DLD1 (cell line): ENCODE data around the gene GAPT.

ENCODE experiments used
- in situ Hi-C: cut with HindIII; loops from 2 replicates; pipeline ENCODE4 v1.10.0; 2017; ENCODE audit warnings: low sequenced_read_pairs

GAPT gene

GRCh38 chr5:58491216-58491892 is at the start of gene GAPT:
Gene GAPT (plus strand): TSS chr5:58491435. CDS start chr5:58494537, 3,102 bp downstream.
- in situ Hi-C loops, result no loop called here

- in situ Hi-C loops, result no loop called here
Measured at GRCh38 chr5:58444805-58445204, 46.4 kb upstream of the GAPT start.

GRCh38 chr5:58446024-58446423 is 45.2 kb upstream of the GAPT start:
- in situ Hi-C loops, result no loop called here

- in situ Hi-C loops, result no loop called here
Measured at GRCh38 chr5:58447226-58447625, 44.0 kb upstream of the GAPT start.

GRCh38 chr5:58450018-58450417 is 41.2 kb upstream of the GAPT start:
- in situ Hi-C loops, result loop anchor here (10.0 to 25.0 kb wide), 3 partner anchors 663 to 1138 kb away; no protein-coding TSS in a partner anchor

- in situ Hi-C loops, result loop anchor here (10.0 to 25.0 kb wide), 3 partner anchors 664 to 1139 kb away; no protein-coding TSS in a partner anchor
Measured at GRCh38 chr5:58450811-58451629, 40.2 kb upstream of the GAPT start.

GRCh38 chr5:58451732-58452565 is 39.3 kb upstream of the GAPT start:
- in situ Hi-C loops, result loop anchor here (10.0 to 25.0 kb wide), 3 partner anchors 665 to 1140 kb away; no protein-coding TSS in a partner anchor

- in situ Hi-C loops, result loop anchor here (10.0 to 25.0 kb wide), 3 partner anchors 665 to 1140 kb away; no protein-coding TSS in a partner anchor
Measured at GRCh38 chr5:58452566-58453258, 38.5 kb upstream of the GAPT start.

- in situ Hi-C loops, result loop anchor here (10.0 to 25.0 kb wide), 3 partner anchors 666 to 1141 kb away; no protein-coding TSS in a partner anchor
Measured at GRCh38 chr5:58453306-58453705, 37.9 kb upstream of the GAPT start.

- in situ Hi-C loops, result loop anchor here (10.0 to 25.0 kb wide), 3 partner anchors 667 to 1142 kb away; no protein-coding TSS in a partner anchor
Measured at GRCh38 chr5:58454025-58454424, 37.2 kb upstream of the GAPT start.

- in situ Hi-C loops, result loop anchor here (10.0 to 25.0 kb wide), 3 partner anchors 668 to 1143 kb away; no protein-coding TSS in a partner anchor
Measured at GRCh38 chr5:58455066-58455465, 36.2 kb upstream of the GAPT start.

- in situ Hi-C loops, result loop anchor here (10.0 to 25.0 kb wide), 3 partner anchors 668 to 1143 kb away; no protein-coding TSS in a partner anchor
Measured at GRCh38 chr5:58455480-58455879, 35.8 kb upstream of the GAPT start.

- in situ Hi-C loops, result loop anchor here (10.0 to 25.0 kb wide), 3 partner anchors 669 to 1144 kb away; no protein-coding TSS in a partner anchor
Measured at GRCh38 chr5:58456026-58456425, 35.2 kb upstream of the GAPT start.

GRCh38 chr5:58456486-58456885 is 34.7 kb upstream of the GAPT start:
- in situ Hi-C loops, result loop anchor here (10.0 to 25.0 kb wide), 3 partner anchors 669 to 1144 kb away; no protein-coding TSS in a partner anchor

GRCh38 chr5:58457050-58457449 is 34.2 kb upstream of the GAPT start:
- in situ Hi-C loops, result loop anchor here (10.0 to 25.0 kb wide), 3 partner anchors 670 to 1145 kb away; no protein-coding TSS in a partner anchor

- in situ Hi-C loops, result loop anchor here (10.0 to 25.0 kb wide), 3 partner anchors 671 to 1146 kb away; no protein-coding TSS in a partner anchor
Measured at GRCh38 chr5:58458141-58458742, 33.0 kb upstream of the GAPT start.

- in situ Hi-C loops, result loop anchor here (10.0 to 25.0 kb wide), 3 partner anchors 671 to 1146 kb away; no protein-coding TSS in a partner anchor
Measured at GRCh38 chr5:58458743-58459145, 32.5 kb upstream of the GAPT start.

GRCh38 chr5:58459146-58460001 is 31.9 kb upstream of the GAPT start:
- in situ Hi-C loops, result loop anchor here (10.0 to 25.0 kb wide), 3 partner anchors 672 to 1147 kb away; no protein-coding TSS in a partner anchor
